Omental fat pad (tissue), 4 donors: ENCODE data around the gene MYOC. TPM values are rescaled to one million over a fixed set of nuclear protein-coding genes. Genes with fewer than 3 reads are reported as not detected.

Experiments
- ATAC-seq: fragments of 150-250 bp; one replicate; pipeline ENCODE4 v1.9.1; 2016; ENCODE audit warnings: mild to moderate bottlenecking, moderate library complexity; ENCODE audit not compliant: low FRiP score
- DNase-seq: peaks from one replicate; pipeline ENCODE4 v3.0.0-alpha.2; 2019; ENCODE audit warnings: low spot score
- CTCF ChIP-seq, 3 donors: fragments of 450-650 bp; IDR thresholded peaks; one replicate each; pipeline ENCODE4 v1.5.1; 2016 to 2017; ENCODE audit warnings: antibody characterized with exemption in 3 of 3, mild to moderate bottlenecking in 3 of 3, moderate library complexity in 2 of 3
- total RNA-seq, 4 donors: library from RNA; depleted of rRNA; stranded (reverse); fragments of >200 nt; gene quantifications; one replicate each; pipeline ENCODE4 v1.1.0, GENCODE V29; 2016

MYOC gene
- total RNA-seq, 4 donors from 2014 or later = 4.9 to 93.0 (median 19.8) TPM

- DNase-seq (no peak), ATAC-seq (no peak)
- no peak for TF ChIP-seq CTCF (IDR thresholded peaks at IDR 0.05)
Observed at GRCh38 chr1:171670739-171671138, 18.3 kb upstream of the MYOC start.

- no peak for ATAC-seq
- TF ChIP-seq CTCF (IDR thresholded peaks at IDR 0.05) = no peak
- no peak for DNase-seq
Observed at GRCh38 chr1:171668372-171668771, 15.9 kb upstream of the MYOC start.

- no peak for TF ChIP-seq CTCF (IDR thresholded peaks at IDR 0.05)
- ATAC-seq (no peak), DNase-seq (no peak)
Observed at GRCh38 chr1:171666114-171666769, 13.8 kb upstream of the MYOC start.

- DNase-seq = no peak
- no peak for ATAC-seq
- TF ChIP-seq CTCF (IDR thresholded peaks at IDR 0.05) = no peak
Observed at GRCh38 chr1:171664976-171665375, 12.5 kb upstream of the MYOC start.

GRCh38 chr1:171663854-171664575 lies 11.5 kb upstream of the MYOC start:
- DNase-seq (no peak), ATAC-seq (no peak)
- TF ChIP-seq CTCF (IDR thresholded peaks at IDR 0.05) = no peak

GRCh38 chr1:171663036-171663853 lies 10.8 kb upstream of the MYOC start:
- ATAC-seq (no peak), DNase-seq (no peak)
- TF ChIP-seq CTCF (IDR thresholded peaks at IDR 0.05) = no peak
